Measurements from ENCODE around the gene ACVR1B. TPM values are rescaled to one million over a fixed set of nuclear protein-coding genes. Genes with fewer than 3 reads are reported as not detected.

The ACVR1B gene
- total RNA-seq, 1 donor from 2014 or later: 9.7 TPM

- intact Hi-C loops (cut with DNase I): no loop called here
- DNase-seq: no peak
- ATAC-seq (ENCODE audit: poor library complexity): no peak
Observed at GRCh38 chr12:51937926-51938325, 13.6 kb upstream of the ACVR1B start.

DNA sequence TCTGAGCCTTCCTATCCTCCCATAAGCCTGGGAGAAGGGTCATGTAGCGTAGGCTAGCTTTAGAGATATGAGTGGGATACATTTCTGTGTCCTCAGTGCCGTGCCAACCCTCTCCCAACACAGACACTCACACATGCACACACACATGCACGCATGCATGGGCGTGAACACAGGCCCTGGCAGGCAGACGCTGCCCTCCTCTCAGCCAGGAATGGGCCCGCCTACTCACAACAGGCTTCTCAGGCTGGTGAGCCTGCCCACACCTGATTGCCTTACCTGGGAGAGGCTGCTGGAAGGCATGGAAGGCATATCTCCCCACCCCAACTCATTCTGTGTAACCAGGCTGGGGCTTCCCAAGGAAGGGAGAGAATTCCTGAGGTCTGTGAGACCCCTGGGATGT lies 12.8 kb upstream of the ACVR1B start:
- intact Hi-C loops (cut with DNase I): no loop called here
- ATAC-seq (ENCODE audit: poor library complexity) (no peak), DNase-seq (no peak)

DNA sequence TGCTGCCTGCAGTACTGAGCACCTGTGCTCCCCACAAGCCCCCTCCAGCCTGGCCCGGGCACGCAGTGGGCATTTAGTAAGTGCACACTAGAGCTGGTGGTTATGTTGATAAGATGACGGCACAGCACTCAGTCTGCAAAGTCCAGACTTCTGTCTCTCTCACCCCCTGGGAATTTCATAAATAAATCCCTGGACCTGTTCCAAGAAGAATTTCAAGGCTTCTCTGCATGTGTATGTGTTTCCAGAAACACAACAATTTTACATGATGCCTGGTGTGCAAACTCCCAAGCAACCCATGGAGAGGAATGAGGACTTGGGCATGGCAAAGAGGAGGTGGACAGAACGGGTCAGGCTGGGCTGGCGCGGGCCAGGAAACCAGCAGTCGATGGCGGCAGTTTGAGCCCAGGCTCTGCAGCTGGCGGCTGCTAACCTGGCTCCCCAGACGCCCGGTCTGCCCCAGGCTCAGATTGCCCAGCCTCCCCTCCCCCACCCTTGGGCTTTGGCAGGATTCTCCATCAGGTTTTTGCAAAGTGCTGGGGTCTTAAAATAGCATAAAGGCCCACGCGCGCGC lies 10.4 kb upstream of the ACVR1B start:
- ATAC-seq (ENCODE audit: poor library complexity) (peak; percentile 67), DNase-seq (no peak)
- intact Hi-C loops (cut with DNase I): no loop called here

DNA sequence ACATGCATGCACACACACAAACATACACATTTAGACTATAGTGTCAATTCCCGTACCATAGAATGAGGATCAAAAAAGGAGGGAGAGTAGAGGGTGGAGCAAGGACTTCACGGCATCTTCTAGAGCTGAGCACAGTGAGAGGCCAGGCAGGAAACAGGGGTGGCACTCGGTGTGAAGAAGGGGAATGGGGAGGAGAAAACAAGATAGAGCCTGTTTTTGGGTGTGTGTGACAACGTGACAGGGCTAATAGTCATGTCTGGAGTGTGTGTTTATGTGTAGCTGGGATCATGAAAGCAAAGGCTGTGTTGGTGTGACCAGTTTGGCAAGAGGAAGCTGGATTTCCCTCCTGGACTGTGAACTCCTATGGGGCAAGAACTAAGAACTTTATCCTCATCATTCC lies 9.9 kb upstream of the ACVR1B start:
- ATAC-seq (ENCODE audit: poor library complexity) (peak; percentile 16), DNase-seq (no peak)
- intact Hi-C loops (cut with DNase I): no loop called here

- ATAC-seq (ENCODE audit: poor library complexity): no peak
Observed at GRCh38 chr12:51942056-51942455, 9.4 kb upstream of the ACVR1B start.

DNA sequence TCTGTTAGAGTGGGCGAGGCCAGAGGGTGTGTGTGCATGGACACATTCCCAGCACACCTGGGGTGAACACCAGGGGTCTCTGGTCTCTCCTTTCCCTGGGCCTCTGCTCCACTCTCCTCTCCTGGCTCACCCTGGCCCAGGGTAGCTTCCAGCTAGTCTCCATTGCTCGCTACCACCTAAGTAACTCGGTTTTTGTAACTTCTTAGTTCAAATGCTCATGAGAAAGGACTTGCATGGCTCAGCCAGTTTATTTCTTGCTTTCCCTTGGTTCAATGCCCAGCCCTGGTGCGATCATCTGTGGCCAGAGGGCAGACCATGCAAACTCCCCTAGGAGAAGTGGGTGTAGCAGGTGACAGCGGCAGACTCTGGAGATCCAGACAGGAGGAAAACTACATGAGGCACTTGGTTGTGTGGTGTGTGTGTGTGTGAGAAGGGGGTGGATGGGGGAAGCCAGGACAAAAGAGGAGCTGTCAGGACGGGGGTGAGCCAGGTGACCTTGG lies 8.9 kb upstream of the ACVR1B start:
- DNase-seq (no peak), ATAC-seq (ENCODE audit: poor library complexity) (no peak)
- intact Hi-C loops (cut with DNase I): no loop called here

More at GRCh38 chr12:51942056-51942455, 9.4 kb upstream of the ACVR1B start:
- intact Hi-C loops (cut with DNase I): no loop called here
- no peak for DNase-seq

- intact Hi-C loops (cut with DNase I): no loop called here
- no peak for ATAC-seq (ENCODE audit: poor library complexity)
Observed at GRCh38 chr12:51943346-51943745, 8.2 kb upstream of the ACVR1B start.

DNA sequence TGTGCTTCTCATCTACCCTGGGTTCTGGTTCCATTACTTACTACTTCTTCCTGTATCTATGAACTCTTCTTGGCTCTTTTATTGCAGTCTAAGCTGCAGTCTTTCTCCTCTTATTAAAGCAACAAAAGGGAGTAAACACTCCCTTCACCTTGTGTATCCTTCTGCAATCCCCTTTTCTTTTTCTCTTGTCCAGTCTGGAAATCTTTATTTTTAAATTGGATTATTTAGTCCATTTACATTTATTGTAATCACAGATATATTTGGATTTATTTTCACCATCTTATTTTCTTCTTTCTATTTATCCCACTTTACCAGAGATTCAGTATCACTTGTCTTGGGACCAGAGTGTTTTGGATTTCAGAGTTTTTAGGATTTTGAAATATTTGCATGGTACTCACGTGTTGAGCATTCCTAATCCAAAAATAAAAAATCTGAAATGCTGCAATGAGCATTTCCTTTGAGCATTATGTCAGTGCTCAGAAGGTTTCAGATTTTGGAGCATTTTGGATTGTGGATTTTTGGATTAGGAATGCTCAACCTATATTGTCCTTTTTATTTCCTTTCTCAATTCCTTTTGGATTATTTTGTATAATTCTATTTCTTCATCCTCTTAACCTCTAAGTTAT lies 6.8 kb upstream of the ACVR1B start:
- intact Hi-C loops (cut with DNase I): no loop called here
- DNase-seq (no peak), ATAC-seq (ENCODE audit: poor library complexity) (no peak)

More at GRCh38 chr12:51943346-51943745, 8.2 kb upstream of the ACVR1B start:
- DNase-seq: no peak

DNA sequence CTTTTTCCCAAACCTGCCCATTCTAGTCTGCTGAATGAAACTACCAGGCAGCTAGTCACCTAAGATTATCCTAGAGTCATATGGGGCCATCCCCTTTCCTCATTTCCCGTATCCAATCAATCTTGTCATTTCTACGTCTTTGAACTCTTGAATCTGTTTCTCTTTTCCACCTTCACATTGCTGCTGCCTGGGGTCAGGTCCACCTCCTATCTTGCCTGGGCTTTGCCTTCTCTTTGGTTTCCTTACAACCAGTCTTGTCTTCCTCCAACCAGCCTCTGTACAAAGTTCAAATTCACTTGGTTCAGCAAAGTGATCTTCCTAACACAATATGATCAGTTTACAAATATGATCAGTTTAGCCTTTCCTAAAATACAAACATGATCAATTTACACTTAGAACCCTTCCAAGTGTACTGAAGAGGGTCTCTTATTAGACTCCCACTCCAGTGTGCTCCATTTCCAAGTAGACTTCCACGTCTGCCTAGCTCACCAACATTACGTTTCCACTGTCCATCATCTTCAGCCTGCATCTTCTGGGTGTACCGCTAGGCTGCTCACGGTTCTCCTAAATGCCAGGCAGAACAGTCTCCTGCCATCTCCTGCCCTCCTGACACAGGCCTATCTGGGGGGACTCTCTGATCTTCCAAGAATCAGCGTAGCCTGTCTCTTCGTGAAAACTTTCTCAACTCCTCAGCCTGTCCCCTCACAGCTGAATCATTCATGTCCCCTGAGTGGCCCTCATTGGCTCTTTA lies 4.1 kb upstream of the ACVR1B start:
- DNase-seq: no peak
- intact Hi-C loops (cut with DNase I): no loop called here
- ATAC-seq (ENCODE audit: poor library complexity): no peak

GRCh38 chr12:51948066-51948465 lies 3.4 kb upstream of the ACVR1B start:
- intact Hi-C loops (cut with DNase I): no loop called here
- ATAC-seq (ENCODE audit: poor library complexity): no peak
- DNase-seq: no peak

DNA sequence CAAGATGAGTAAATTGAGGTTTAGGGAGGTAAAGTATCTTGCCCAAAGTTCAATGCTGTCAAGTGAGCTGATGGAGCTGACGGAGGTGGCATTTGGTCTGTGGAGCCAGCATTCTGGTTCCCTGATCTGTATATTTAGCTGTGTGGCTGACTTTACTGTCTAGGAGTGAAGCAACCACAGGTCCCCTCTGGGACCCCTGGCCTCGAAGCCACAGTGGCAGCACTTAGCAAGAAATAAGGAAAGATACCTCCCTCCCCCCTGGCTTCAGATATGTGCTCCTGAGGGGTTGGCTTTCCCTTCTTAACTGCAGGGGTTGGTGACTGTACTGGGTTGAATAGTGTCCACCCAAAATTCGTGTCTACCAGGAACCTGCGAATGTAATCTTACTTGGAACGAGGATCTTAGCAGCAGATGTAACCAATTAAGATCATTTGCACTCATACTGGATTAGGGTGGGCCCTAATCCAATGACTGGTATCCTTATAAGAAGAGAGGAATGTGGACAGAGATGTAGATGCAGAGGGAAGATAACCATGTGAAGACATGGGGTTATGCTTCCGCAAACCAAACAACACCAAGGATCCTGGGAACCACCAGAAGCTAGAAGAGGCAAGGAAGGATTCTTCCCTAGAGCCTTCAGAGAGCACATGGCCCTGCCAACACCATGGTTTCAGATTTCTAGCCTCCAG lies 2.0 kb upstream of the ACVR1B start:
- DNase-seq: no peak
- ATAC-seq (ENCODE audit: poor library complexity): no peak
- intact Hi-C loops (cut with DNase I): no loop called here

- intact Hi-C loops (cut with DNase I): no loop called here
- DNase-seq (no peak), ATAC-seq (ENCODE audit: poor library complexity) (no peak)
Observed at GRCh38 chr12:51950682-51951198, 759 bp upstream of the ACVR1B start.

DNA sequence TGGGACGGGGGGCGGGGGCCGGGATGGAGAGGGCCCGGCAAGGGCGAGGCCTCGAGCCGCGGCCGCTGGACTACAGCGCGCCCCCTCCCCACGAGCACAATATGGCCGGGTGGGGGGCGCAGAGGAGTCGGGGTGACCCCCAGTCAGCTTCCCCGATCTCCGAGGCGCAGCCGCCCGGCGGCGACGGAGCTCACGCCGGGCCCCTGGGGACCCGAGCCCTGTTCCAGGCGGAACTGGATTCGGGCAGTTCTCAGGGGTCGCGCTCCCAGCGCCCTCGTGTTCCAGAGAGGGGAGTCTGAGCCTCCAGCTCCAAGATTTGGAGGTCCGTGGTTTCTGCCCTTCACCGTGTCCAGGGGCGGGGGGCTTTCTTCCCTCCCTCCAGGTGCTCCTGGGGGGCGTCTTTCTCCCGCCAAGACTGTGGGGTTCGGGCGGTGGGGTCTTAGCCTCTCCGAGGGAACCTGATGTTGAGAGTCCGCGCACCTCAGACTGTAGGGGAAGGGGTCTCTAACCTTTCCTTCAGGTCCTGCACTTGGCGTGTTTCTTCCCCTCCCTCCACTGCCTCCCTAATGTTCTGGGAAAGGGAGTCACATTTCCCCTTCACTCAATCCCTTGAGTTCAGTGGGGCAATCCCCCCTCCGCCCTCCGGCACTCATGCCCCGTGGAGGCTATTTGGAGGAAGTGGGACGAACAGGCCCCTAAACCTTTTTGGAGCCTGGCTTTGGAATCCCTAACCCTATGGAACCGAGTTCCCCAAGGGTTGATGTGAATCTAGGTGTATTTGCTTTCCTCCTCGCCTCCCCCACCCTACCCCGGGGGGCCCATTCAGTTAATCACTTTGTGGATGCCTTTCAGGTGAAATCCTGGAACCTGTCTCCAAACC lies 584 bp downstream of the ACVR1B start:
- peak; percentile 30 for ATAC-seq (ENCODE audit: poor library complexity)
- intact Hi-C loops (cut with DNase I): no loop called here
- DNase-seq: peak; percentile 61

DNA sequence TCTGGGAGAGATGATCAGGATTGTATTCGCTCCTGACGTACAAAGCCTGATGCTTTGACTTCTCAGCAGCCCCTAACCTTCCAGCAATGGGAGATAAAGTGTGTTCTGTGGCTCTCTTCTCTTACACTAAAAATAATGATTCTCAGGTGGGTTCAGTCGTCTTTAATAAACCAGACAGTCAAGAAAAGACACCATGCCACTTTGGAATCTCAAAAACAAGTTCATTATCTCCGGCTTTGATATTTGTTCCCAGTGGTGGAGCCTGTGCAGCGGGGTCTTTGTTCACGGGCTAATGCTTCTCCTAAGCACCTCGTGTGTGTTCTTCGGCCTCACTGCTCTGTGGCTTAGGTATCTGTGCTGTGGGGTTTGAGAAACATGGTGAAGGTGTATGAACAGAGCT lies 1.6 kb downstream of the ACVR1B start:
- intact Hi-C loops (cut with DNase I): no loop called here
- DNase-seq (no peak), ATAC-seq (ENCODE audit: poor library complexity) (no peak)

GRCh38 chr12:51953864-51954263 lies 2.4 kb downstream of the ACVR1B start:
- intact Hi-C loops (cut with DNase I): no loop called here
- DNase-seq (no peak), ATAC-seq (ENCODE audit: poor library complexity) (no peak)

- no peak for DNase-seq
- no peak for ATAC-seq (ENCODE audit: poor library complexity)
- intact Hi-C loops (cut with DNase I): no loop called here
Observed at GRCh38 chr12:51954561-51955361, 3.3 kb downstream of the ACVR1B start.

DNA sequence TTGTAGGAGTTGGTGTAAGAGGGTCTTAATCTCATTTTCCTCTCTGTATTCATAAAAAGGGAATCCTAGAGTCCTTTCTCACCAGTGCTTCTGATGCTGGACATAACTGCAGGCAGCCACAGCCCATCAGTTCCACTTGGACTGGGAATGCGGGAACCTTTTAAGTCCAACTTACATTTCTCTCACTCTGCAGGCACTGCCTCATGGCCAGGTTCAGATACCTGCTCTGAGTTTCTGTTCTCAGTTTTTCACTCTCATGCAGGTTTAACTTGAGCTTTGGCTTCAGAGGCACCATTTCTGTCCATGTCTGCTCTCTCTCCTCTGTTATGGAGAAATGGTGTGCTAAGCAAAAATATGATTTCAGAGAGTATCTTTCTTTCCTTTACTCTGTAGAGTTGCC lies 4.2 kb downstream of the ACVR1B start:
- no peak for ATAC-seq (ENCODE audit: poor library complexity)

GRCh38 chr12:51958542-51958941 lies 7.0 kb downstream of the ACVR1B start:
- DNase-seq (no peak), ATAC-seq (ENCODE audit: poor library complexity) (no peak)
- intact Hi-C loops (cut with DNase I): no loop called here

More for the DNA sequence above, 4.2 kb downstream of the ACVR1B start:
- intact Hi-C loops (cut with DNase I): no loop called here
- DNase-seq: no peak

All from Right ventricle myocardium superior (tissue), 1 donor.